MCF 10A (cell line): ENCODE data around the gene ABCB6. TPM values are rescaled to one million over a fixed set of nuclear protein-coding genes. Genes with fewer than 3 reads are reported as not detected.

Experiments used
- BruUV-seq: library from RNA; stranded (reverse); fragments of 400-500 nt; replicated peaks from 2 replicates; lab custom pipeline; 2021; lab: Mats Ljungman, UMichigan
- CTCF ChIA-PET: fragments of 300-600 bp; sonication (Branson Sonifier 250); formaldehyde crosslinking; extraction: SDS; loops from one replicate; lab custom pipeline; 2021; ENCODE audit warnings: antibody characterized with exemption, inconsistent platforms; lab: Yijun Ruan, JAX
- POLR2A ChIA-PET: fragments of 300-600, 350-650 bp; sonication (Branson Sonifier 250); formaldehyde crosslinking; extraction: SDS; loops from one replicate; lab custom pipeline; 2020; ENCODE audit warnings: antibody characterized with exemption, inconsistent platforms; lab: Yijun Ruan, JAX
- DNase-seq: peaks from one replicate; pipeline ENCODE4 v3.0.0-alpha.2; 2018; ENCODE audit not compliant: unreplicated experiment
- H3K27ac Mint-ChIP-seq: one replicate; pipeline ENCODE4 v1.8.0; 2022; ENCODE audit warnings: mild to moderate bottlenecking, low read depth, mixed read lengths; ENCODE audit not compliant: unreplicated experiment
- H3K27me3 Mint-ChIP-seq: one replicate; pipeline ENCODE4 v1.8.0; 2022; ENCODE audit warnings: mixed read lengths; ENCODE audit not compliant: insufficient read depth, unreplicated experiment
- H3K36me3 Mint-ChIP-seq: one replicate; pipeline ENCODE4 v1.8.0; 2022; ENCODE audit warnings: mild to moderate bottlenecking, moderate library complexity, mixed read lengths; ENCODE audit not compliant: insufficient read depth, unreplicated experiment
- H3K4me1 Mint-ChIP-seq: one replicate; pipeline ENCODE4 v1.8.0; 2022; ENCODE audit warnings: mixed read lengths; ENCODE audit not compliant: insufficient read depth, unreplicated experiment
- H3K4me3 Mint-ChIP-seq: one replicate; pipeline ENCODE4 v1.8.0; 2022; ENCODE audit warnings: mild to moderate bottlenecking, moderate library complexity, mixed read lengths; ENCODE audit not compliant: unreplicated experiment
- H3K9me3 Mint-ChIP-seq: one replicate; pipeline ENCODE4 v1.8.0; 2022; ENCODE audit warnings: mixed read lengths; ENCODE audit not compliant: unreplicated experiment
- CTCF ChIP-seq: fragments of 200-600 bp; IDR thresholded peaks from one replicate; pipeline ENCODE4 v1.8.0; 2022; ENCODE audit warnings: antibody characterized with exemption, mild to moderate bottlenecking; ENCODE audit not compliant: unreplicated experiment
- intact Hi-C: fragments of 100-400 bp; cut with micrococcal nuclease; formaldehyde crosslinking; loops from 2 replicates; pipeline ENCODE4 v1.14.1; 2022
- total RNA-seq: library from RNA; stranded (reverse); gene quantifications from 2 replicates; pipeline ENCODE4 v1.2.3, GENCODE V29; 2022

ABCB6 gene
- total RNA-seq, 1 experiment from 2014 or later, result 18.8 TPM

- POLR2A ChIA-PET, result interaction anchor here (0.6 to 3.4 kb wide), 46 partner anchors 9 to 727 kb away, joined by 3 to 93 read pairs (median 4); partner anchors contain the start of genes ABCB6, ANKZF1, ATG9A and CHPF
- H3K36me3 Mint-ChIP-seq, result peaks cover 46% of the 10 kb centered on the region
- intact Hi-C loops, result loop anchor here (1.0 to 5.0 kb wide), 4 partner anchors 17 to 100 kb away; partner anchors contain the start of genes ANKZF1, ATG9A, DNAJB2 and NHEJ1
Measured at GRCh38 chr2:219176818-219177551, 41.8 kb downstream of the ABCB6 start, which contains the start of gene CNPPD1. Gene CNPPD1 (minus strand): TSS chr2:219176925. CDS start chr2:219176828, 97 bp downstream.

GRCh38 chr2:219175928-219176817, 42.6 kb downstream of the ABCB6 start:
- POLR2A ChIA-PET, result interaction anchor here (0.5 to 3.4 kb wide), 41 partner anchors 9 to 430 kb away, joined by 3 to 93 read pairs (median 5); partner anchors contain the start of genes ABCB6, ANKZF1, ATG9A and CHPF
- H3K4me1 Mint-ChIP-seq, result peaks cover 7% of the 10 kb centered on the region
- no peaks in the 10 kb centered on the region for H3K9me3 Mint-ChIP-seq
- no peaks in the 10 kb centered on the region for H3K27me3 Mint-ChIP-seq
- TF ChIP-seq CTCF, result no peak
- BruUV-seq, result TSS peak; percentile 7
- intact Hi-C loops, result loop anchor here (1.0 to 5.0 kb wide), 3 partner anchors 16 to 101 kb away; partner anchors contain the start of genes DNAJB2, NHEJ1, TUBA4A and TUBA4B
- peak overlapping the region; percentile 82 for H3K4me3 Mint-ChIP-seq
- DNase-seq, result peak; percentile 39
- CTCF ChIA-PET, result interaction anchor here (0.7 to 9.3 kb wide), 17 partner anchors 13 to 202 kb away, joined by 3 to 82 read pairs (median 4); partner anchors contain the start of genes ANKZF1, ATG9A, DNAJB2 and NHEJ1
- peak overlapping the region; percentile 35 for H3K27ac Mint-ChIP-seq
- H3K36me3 Mint-ChIP-seq, result peaks cover 45% of the 10 kb centered on the region

More at GRCh38 chr2:219176818-219177551, 41.8 kb downstream of the ABCB6 start, which contains the start of gene CNPPD1:
- Mint-ChIP-seq H3K9me3 (no peaks in the 10 kb centered on the region), H3K4me1 (no peaks in the 10 kb centered on the region), H3K27me3 (no peaks in the 10 kb centered on the region), H3K4me3 (peak within 1 kb of the TSS; percentile 82), H3K27ac (peak within 1 kb of the TSS; percentile 93)
- TF ChIP-seq CTCF, result no peak
- TSS peak; percentile 54 for BruUV-seq
- DNase-seq, result peak; percentile 87
- CTCF ChIA-PET, result interaction anchor here (0.8 to 9.3 kb wide), 9 partner anchors 18 to 122 kb away, joined by 3 to 82 read pairs (median 6); partner anchors contain the start of genes ANKZF1, ATG9A, DNAJB2 and NHEJ1

- H3K27ac Mint-ChIP-seq, result peak overlapping the region; percentile 35
- H3K36me3 Mint-ChIP-seq, result peaks cover 41% of the 10 kb centered on the region
- peak overlapping the region; percentile 82 for H3K4me3 Mint-ChIP-seq
- no peak for DNase-seq
- intact Hi-C loops, result loop anchor here (5.0 kb wide), 1 partner anchor 102 kb away; the partner anchor contains the start of gene DNAJB2
- CTCF ChIA-PET, result interaction anchor here (0.7 to 9.3 kb wide), 13 partner anchors 12 to 165 kb away, joined by 3 to 82 read pairs (median 6); partner anchors contain the start of genes ANKZF1, ATG9A, DNAJB2 and NHEJ1
- no peaks in the 10 kb centered on the region for H3K27me3 Mint-ChIP-seq
- no peaks in the 10 kb centered on the region for H3K9me3 Mint-ChIP-seq
- POLR2A ChIA-PET, result interaction anchor here (0.5 to 3.4 kb wide), 19 partner anchors 9 to 341 kb away, joined by 3 to 93 read pairs (median 11); partner anchors contain the start of genes ABCB6, ANKZF1, ATG9A and DNAJB2
- H3K4me1 Mint-ChIP-seq, result peaks cover 8% of the 10 kb centered on the region
- BruUV-seq, result no TSS peak
- no peak for TF ChIP-seq CTCF
Measured at GRCh38 chr2:219175486-219175885, 43.3 kb downstream of the ABCB6 start.
